ENCODE data around the gene WDR41.
"Not testable (repeated sequence)": the region's sequence is repeated elsewhere in the genome, so short reads cannot be mapped to it uniquely, and the experiment has no call there.

WDR41 gene

DNA sequence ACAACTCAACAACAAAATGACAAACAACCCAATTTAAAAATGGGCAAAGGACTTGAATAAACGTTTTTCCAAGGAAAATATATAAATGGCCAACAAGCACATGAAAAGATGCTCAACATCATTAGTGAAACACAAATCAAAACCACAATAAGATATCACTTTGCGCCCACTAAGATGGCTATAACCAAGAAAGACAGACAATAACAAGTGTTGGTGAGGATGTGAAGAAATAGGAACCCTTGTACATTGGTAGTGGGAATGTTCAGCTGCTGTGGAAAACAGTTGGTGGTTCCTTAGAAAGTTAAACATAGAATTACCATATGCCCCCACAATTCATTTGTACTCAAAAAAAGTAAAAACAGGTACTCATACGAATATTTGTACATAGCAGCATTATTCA, 39.2 kb upstream of the WDR41 start:
- TF ChIP-seq TOX (CRISPR knock-in tag; IDR thresholded peaks at IDR 0.05; ENCODE audit: borderline replicate concordance), result no peak
- no peak for TF ChIP-seq OSR1 (CRISPR knock-in tag; IDR thresholded peaks at IDR 0.05)
- no peak for TF ChIP-seq CREB5 (CRISPR knock-in tag; IDR thresholded peaks at IDR 0.05; ENCODE audit: low read depth)
- ATAC-seq, result no peak

- TF ChIP-seq SNAI2 (CRISPR knock-in tag; IDR thresholded peaks at IDR 0.05) (no peak), ZC3H10 (CRISPR knock-in tag; IDR thresholded peaks at IDR 0.05) (no peak), CSRNP3 (CRISPR knock-in tag; IDR thresholded peaks at IDR 0.05) (no peak), CSDC2 (CRISPR knock-in tag; IDR thresholded peaks at IDR 0.05) (no peak), OSR1 (CRISPR knock-in tag; IDR thresholded peaks at IDR 0.05) (no peak), ZNF8 (CRISPR knock-in tag; IDR thresholded peaks at IDR 0.05) (no peak), GLIS3 (CRISPR knock-in tag; IDR thresholded peaks at IDR 0.05) (no peak), POU6F1 (CRISPR knock-in tag; IDR thresholded peaks at IDR 0.05; ENCODE audit: borderline replicate concordance, low read depth) (no peak), ARNTL (CRISPR knock-in tag; IDR thresholded peaks at IDR 0.05; ENCODE audit: borderline replicate concordance, low read depth) (no peak), TOX (CRISPR knock-in tag; IDR thresholded peaks at IDR 0.05; ENCODE audit: borderline replicate concordance) (no peak), ZNF70 (CRISPR knock-in tag; IDR thresholded peaks at IDR 0.05) (no peak), BACH2 (CRISPR knock-in tag; IDR thresholded peaks at IDR 0.05; ENCODE audit: borderline replicate concordance) (no peak), PPARA (CRISPR knock-in tag; IDR thresholded peaks at IDR 0.05; ENCODE audit: borderline replicate concordance) (no peak), ISL1 (CRISPR knock-in tag; IDR thresholded peaks at IDR 0.05) (no peak), ZNF565 (CRISPR knock-in tag; conservative IDR thresholded peaks at IDR 0.05; ENCODE audit: low read depth) (no peak)
- TF ChIP-seq, protein P1, sequence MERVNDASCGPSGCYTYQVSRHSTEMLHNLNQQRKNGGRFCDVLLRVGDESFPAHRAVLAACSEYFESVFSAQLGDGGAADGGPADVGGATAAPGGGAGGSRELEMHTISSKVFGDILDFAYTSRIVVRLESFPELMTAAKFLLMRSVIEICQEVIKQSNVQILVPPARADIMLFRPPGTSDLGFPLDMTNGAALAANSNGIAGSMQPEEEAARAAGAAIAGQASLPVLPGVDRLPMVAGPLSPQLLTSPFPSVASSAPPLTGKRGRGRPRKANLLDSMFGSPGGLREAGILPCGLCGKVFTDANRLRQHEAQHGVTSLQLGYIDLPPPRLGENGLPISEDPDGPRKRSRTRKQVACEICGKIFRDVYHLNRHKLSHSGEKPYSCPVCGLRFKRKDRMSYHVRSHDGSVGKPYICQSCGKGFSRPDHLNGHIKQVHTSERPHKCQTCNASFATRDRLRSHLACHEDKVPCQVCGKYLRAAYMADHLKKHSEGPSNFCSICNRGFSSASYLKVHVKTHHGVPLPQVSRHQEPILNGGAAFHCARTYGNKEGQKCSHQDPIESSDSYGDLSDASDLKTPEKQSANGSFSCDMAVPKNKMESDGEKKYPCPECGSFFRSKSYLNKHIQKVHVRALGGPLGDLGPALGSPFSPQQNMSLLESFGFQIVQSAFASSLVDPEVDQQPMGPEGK (CRISPR knock-in tag; IDR thresholded peaks at IDR 0.05; ENCODE audit: borderline replicate concordance), result no peak
- no peak for ATAC-seq
These were observed 26.2 kb upstream of the WDR41 start for GRCh38 chr5:77518304-77518703.

DNA sequence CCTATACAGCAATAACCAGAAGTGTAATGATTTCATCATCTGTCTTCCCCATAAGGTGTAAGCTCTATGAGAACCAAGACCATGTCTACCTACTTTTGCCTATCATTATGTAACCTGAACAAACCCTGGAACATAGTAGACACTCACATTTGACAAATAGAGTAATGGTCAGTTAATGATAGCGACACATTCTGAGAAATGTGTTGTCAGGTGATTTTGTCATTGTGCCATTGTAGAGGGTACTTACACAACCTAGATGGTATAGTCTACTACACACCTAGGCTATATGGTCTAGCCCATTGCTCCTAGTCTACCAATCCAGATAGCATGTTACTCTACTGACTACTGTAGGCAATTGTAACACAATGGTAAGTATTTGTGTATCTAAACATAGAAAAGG, 22.3 kb upstream of the WDR41 start:
- ATAC-seq, result no peak
- no peak for TF ChIP-seq TOX (CRISPR knock-in tag; IDR thresholded peaks at IDR 0.05; ENCODE audit: borderline replicate concordance)

DNA sequence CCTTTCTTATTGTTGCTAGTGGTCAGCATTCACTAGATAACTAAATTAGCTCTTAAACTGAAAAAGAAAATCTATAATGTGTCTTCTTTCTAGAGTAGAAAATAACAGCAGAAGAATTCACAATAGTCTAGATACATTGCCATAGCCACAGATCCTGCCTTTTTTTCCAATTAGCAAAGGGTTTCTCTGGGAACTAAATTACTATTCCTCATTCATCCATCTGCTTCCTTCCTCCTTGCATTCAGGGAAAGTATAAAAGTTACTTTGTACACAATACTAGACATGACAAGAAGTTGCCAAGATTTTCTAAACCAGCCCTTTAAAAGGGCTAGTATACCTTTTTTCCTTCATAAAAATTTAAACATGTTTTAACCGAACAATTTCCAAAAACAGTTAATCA, 21.2 kb upstream of the WDR41 start:
- no peak for ATAC-seq
- TF ChIP-seq BACH2 (CRISPR knock-in tag; IDR thresholded peaks at IDR 0.05; ENCODE audit: borderline replicate concordance) (no peak), RARB (CRISPR knock-in tag; IDR thresholded peaks at IDR 0.05) (no peak), ISL1 (CRISPR knock-in tag; IDR thresholded peaks at IDR 0.05) (no peak), TSHZ2 (CRISPR knock-in tag; IDR thresholded peaks at IDR 0.05) (no peak), OSR1 (CRISPR knock-in tag; IDR thresholded peaks at IDR 0.05) (no peak), ZNF8 (CRISPR knock-in tag; IDR thresholded peaks at IDR 0.05) (no peak), ZFP30 (CRISPR knock-in tag; IDR thresholded peaks at IDR 0.05) (no peak), SNAI2 (CRISPR knock-in tag; IDR thresholded peaks at IDR 0.05) (no peak)
- TF ChIP-seq, protein P1 (CRISPR knock-in tag; IDR thresholded peaks at IDR 0.05; ENCODE audit: borderline replicate concordance), result no peak

- ATAC-seq, result not testable (repeated sequence)
These were observed 9.0 kb upstream of the WDR41 start for GRCh38 chr5:77501132-77501531.

Data from SK-N-SH treated with all-trans-retinoic acid at 6 μM for 48 hours (cell line).